Loucy (cell line): ENCODE data around the gene TANGO2.

Experiments used
- H2AFZ ChIP-seq: fragments of 200-600 bp; sonication (generic); 2 replicates; pipeline ENCODE4 v1.6.0; 2016; ENCODE audit warnings: antibody characterized with exemption, mild to moderate bottlenecking, low read length, moderate library complexity
- H3F3A ChIP-seq: fragments of 200-600 bp; 2 replicates; pipeline ENCODE4 v1.6.0; 2016; ENCODE audit warnings: antibody characterized with exemption, low read depth, mild to moderate bottlenecking
- H3K27me3 ChIP-seq: fragments of 200-600 bp; sonication (generic); 2 replicates; pipeline ENCODE4 v1.6.1; 2014; ENCODE audit warnings: low read length, mild to moderate bottlenecking; ENCODE audit not compliant: insufficient read depth, poor library complexity, severe bottlenecking
- H3K36me3 ChIP-seq: fragments of 200-600 bp; sonication (generic); 2 replicates; pipeline ENCODE4 v1.6.1; 2016; ENCODE audit warnings: low read length; ENCODE audit not compliant: insufficient read depth
- H3K4me1 ChIP-seq: fragments of 200-600 bp; sonication (generic); 2 replicates; pipeline ENCODE4 v1.5.1; 2014; ENCODE audit warnings: low read length, mild to moderate bottlenecking; ENCODE audit not compliant: insufficient read depth, poor library complexity, severe bottlenecking
- H3K4me2 ChIP-seq: fragments of 200-600 bp; sonication (generic); 2 replicates; pipeline ENCODE4 v1.6.0; 2014; ENCODE audit warnings: antibody characterized with exemption, low read length, low read depth, mild to moderate bottlenecking; ENCODE audit not compliant: poor library complexity, severe bottlenecking
- H3K4me3 ChIP-seq: fragments of 200-600 bp; sonication (generic); 2 replicates; pipeline ENCODE4 v1.5.1; 2014; ENCODE audit warnings: low read length, mild to moderate bottlenecking, mixed read lengths; ENCODE audit not compliant: poor library complexity, severe bottlenecking
- H3K79me2 ChIP-seq: fragments of 200-600 bp; sonication (generic); 2 replicates; pipeline ENCODE4 v1.6.1; 2014; ENCODE audit warnings: low read length; ENCODE audit not compliant: insufficient read depth
- H3K9ac ChIP-seq: fragments of 200-600 bp; sonication (generic); 2 replicates; pipeline ENCODE4 v1.6.0; 2014; ENCODE audit warnings: mild to moderate bottlenecking, low read depth, low read length, moderate library complexity; ENCODE audit not compliant: poor library complexity, severe bottlenecking
- H3K9me2 ChIP-seq: fragments of 200-600 bp; sonication (generic); replicated peaks from 2 replicates; pipeline ENCODE4 v1.6.1; 2016; ENCODE audit warnings: low read depth, low read length, mixed read lengths
- H3K9me3 ChIP-seq: fragments of 200-600 bp; sonication (generic); 2 replicates; pipeline ENCODE4 v1.6.1; 2014; ENCODE audit warnings: mild to moderate bottlenecking, antibody characterized with exemption, low read length, low read depth; ENCODE audit not compliant: insufficient read depth
- H4K20me1 ChIP-seq: fragments of 200-600 bp; sonication (generic); 2 replicates; pipeline ENCODE4 v1.6.0; 2014; ENCODE audit warnings: antibody characterized with exemption, low read length, mild to moderate bottlenecking; ENCODE audit not compliant: insufficient read depth, poor library complexity, severe bottlenecking
- EZH2phosphoT487 ChIP-seq: fragments of 200-600 bp; IDR thresholded peaks from 2 replicates; pipeline ENCODE4 v1.6.1; 2018; ENCODE audit warnings: antibody characterized with exemption, mild to moderate bottlenecking, moderate library complexity, borderline replicate concordance
- TF ChIP-seq, protein P1 (sequence below): fragments of 200-600 bp; sonication (generic); conservative IDR thresholded peaks from 2 replicates; pipeline ENCODE4 v1.5.1; 2014; ENCODE audit warnings: mild to moderate bottlenecking, antibody characterized with exemption, low read length

TANGO2 gene

DNA sequence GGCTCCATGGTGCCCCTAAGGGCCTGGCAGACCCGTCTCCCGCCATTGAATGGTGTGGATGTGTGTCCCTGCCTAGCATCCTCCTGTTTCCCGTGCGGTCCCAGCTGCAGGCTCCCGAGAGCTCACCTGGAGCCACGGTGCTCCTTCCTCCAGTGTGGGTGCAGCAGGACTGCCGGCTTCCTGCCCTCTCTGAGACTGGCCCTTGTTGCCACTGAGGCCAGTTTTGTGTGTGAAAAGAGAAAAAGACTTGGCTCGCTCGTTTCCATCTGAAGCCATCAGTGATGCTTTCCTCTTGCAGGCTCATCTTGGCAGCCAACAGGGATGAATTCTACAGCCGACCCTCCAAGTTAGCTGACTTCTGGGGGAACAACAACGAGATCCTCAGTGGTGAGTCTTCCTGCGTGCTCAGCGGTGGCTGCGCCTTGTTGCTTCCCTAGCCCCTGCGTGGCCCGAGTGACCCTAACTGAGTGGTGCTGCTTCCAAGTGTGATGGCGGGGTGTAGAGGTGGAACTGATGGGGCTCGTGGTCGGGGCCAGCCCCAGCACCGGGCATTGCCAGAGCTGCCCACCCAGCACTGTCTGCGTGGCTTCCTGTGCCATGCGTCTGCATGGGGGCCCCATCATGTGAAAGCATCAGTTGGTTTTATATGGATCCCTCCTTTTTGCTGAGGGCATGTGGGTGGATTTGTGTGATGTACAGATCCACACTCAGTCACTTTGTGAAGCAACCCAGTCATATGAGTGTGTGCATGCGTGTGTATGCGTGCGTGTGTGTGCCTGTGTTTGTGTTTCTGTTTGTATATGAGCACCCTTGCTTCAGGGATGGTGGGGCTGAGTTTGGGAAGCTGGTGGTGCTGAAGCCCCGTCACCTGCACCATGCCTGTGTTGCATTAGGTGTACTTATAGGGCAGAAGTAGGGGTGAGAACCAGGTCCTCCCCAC, 22.4 kb downstream of the TANGO2 start:
- H3K9me2 ChIP-seq: no peaks in the 10 kb centered on the region
- H3K9me3 ChIP-seq: no peaks in the 10 kb centered on the region
- no peak overlapping the region for H3K9ac ChIP-seq
- TF ChIP-seq EZH2phosphoT487: no peak
- TF ChIP-seq, protein P1, sequence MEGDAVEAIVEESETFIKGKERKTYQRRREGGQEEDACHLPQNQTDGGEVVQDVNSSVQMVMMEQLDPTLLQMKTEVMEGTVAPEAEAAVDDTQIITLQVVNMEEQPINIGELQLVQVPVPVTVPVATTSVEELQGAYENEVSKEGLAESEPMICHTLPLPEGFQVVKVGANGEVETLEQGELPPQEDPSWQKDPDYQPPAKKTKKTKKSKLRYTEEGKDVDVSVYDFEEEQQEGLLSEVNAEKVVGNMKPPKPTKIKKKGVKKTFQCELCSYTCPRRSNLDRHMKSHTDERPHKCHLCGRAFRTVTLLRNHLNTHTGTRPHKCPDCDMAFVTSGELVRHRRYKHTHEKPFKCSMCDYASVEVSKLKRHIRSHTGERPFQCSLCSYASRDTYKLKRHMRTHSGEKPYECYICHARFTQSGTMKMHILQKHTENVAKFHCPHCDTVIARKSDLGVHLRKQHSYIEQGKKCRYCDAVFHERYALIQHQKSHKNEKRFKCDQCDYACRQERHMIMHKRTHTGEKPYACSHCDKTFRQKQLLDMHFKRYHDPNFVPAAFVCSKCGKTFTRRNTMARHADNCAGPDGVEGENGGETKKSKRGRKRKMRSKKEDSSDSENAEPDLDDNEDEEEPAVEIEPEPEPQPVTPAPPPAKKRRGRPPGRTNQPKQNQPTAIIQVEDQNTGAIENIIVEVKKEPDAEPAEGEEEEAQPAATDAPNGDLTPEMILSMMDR: no peak
- no peaks in the 10 kb centered on the region for H3K27me3 ChIP-seq
- no peaks in the 10 kb centered on the region; the same call in 1 of the 2 replicates for H3K36me3 ChIP-seq
- H3K4me2 ChIP-seq: no peak overlapping the region
- H2AFZ ChIP-seq: no peak overlapping the region
- no peak overlapping the region for H3K4me3 ChIP-seq
- no peaks in the 10 kb centered on the region for H3K79me2 ChIP-seq
- H3K4me1 ChIP-seq: no peaks in the 10 kb centered on the region
- H3F3A ChIP-seq: no peaks in the 10 kb centered on the region
- H4K20me1 ChIP-seq: no peaks in the 10 kb centered on the region

DNA sequence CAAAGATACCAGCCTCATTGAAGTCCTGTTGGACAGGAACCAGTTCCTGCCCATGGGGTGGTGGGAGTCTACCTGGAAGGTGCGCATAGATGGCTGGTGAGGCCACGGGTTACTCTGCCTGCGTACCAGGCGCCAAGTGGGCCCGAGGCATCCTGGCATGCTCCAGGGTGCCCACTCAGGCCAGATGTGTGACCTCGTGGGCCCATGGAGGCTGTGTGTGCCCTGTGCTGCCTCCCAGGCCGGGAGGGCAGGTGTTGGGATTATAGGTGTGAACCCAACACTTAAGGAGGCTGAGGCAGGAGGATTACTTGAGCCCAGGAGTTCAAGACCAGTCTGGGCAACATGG, 23.1 kb downstream of the TANGO2 start:
- no peak overlapping the region for H3K4me2 ChIP-seq
- H3K27me3 ChIP-seq: no peaks in the 10 kb centered on the region
- H3K4me3 ChIP-seq: no peak overlapping the region
- no peaks in the 10 kb centered on the region for H3K9me2 ChIP-seq
- TF ChIP-seq EZH2phosphoT487: no peak
- TF ChIP-seq, protein P1: no peak
- no peaks in the 10 kb centered on the region for H3F3A ChIP-seq
- no peaks in the 10 kb centered on the region for H3K9me3 ChIP-seq
- H3K9ac ChIP-seq: no peak overlapping the region
- no peak overlapping the region for H2AFZ ChIP-seq
- H3K4me1 ChIP-seq: no peaks in the 10 kb centered on the region
- no peaks in the 10 kb centered on the region; the same call in 1 of the 2 replicates for H3K36me3 ChIP-seq
- H4K20me1 ChIP-seq: no peaks in the 10 kb centered on the region
- H3K79me2 ChIP-seq: no peaks in the 10 kb centered on the region

DNA sequence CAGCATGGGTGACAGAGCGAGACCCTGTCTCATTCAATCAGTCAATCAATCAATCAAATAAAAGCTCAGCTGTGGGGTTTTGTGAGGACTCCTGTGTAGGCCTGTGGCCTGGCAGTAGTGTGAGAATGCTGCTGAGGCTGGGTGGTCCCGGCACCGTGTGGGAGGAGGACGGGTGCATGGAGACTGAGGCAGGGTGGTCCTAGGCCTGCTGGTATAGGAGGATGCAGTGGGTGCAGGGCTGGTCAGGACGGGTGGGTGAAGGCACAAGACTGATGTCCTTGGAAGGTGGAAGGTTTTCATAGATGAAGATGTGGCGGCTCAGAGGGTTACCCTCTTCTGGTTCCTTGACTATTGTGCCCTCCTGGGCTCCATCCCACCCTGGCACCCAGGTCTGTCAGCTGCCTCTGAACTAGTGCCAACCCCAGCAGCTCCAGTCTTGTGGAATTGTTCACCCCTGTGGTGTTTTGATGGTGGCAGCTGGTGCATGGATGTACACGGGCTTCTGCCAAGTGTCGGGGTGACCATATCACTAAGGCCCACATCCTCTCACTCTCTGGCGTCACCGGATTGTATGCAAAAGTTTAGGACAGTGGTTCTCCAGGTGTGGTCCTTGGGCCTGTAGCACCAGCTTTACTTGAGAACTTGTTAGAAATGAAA, 23.7 kb downstream of the TANGO2 start:
- no peak for TF ChIP-seq EZH2phosphoT487
- TF ChIP-seq, protein P1: no peak
- no peak overlapping the region for H3K9ac ChIP-seq
- no peaks in the 10 kb centered on the region for H3K27me3 ChIP-seq
- H3K9me2 ChIP-seq: no peaks in the 10 kb centered on the region
- H4K20me1 ChIP-seq: no peaks in the 10 kb centered on the region
- no peak overlapping the region for H2AFZ ChIP-seq
- H3K36me3 ChIP-seq: no peaks in the 10 kb centered on the region; the same call in 1 of the 2 replicates
- H3K4me2 ChIP-seq: no peak overlapping the region
- no peaks in the 10 kb centered on the region for H3K79me2 ChIP-seq
- no peaks in the 10 kb centered on the region for H3K4me1 ChIP-seq
- no peaks in the 10 kb centered on the region for H3F3A ChIP-seq
- H3K4me3 ChIP-seq: no peak overlapping the region
- H3K9me3 ChIP-seq: no peaks in the 10 kb centered on the region
